ENCODE data around the gene SLC17A8.

Gene SLC17A8

GRCh38 chr12:100371146-100371545 is 14.3 kb downstream of the SLC17A8 start:
- DNase-seq (ENCODE audit: low read depth), result no peak

GRCh38 chr12:100372853-100373640 is 16.2 kb downstream of the SLC17A8 start:
- no peak for DNase-seq (ENCODE audit: low read depth)

GRCh38 chr12:100375038-100375735 is 18.3 kb downstream of the SLC17A8 start:
- DNase-seq (ENCODE audit: low read depth), result no peak

GRCh38 chr12:100376161-100376560 is 19.3 kb downstream of the SLC17A8 start:
- no peak for DNase-seq (ENCODE audit: low read depth)

- DNase-seq (ENCODE audit: low read depth), result no peak
These were observed 24.5 kb downstream of the SLC17A8 start for GRCh38 chr12:100381379-100381778.

GRCh38 chr12:100382338-100382737 is 25.5 kb downstream of the SLC17A8 start:
- no peak for DNase-seq (ENCODE audit: low read depth)

- DNase-seq (ENCODE audit: low read depth), result no peak
These were observed 27.0 kb downstream of the SLC17A8 start for GRCh38 chr12:100383586-100384558.

GRCh38 chr12:100384559-100384935 is 27.7 kb downstream of the SLC17A8 start:
- DNase-seq (ENCODE audit: low read depth), result no peak

GRCh38 chr12:100388382-100388781 is 31.5 kb downstream of the SLC17A8 start:
- no peak for DNase-seq (ENCODE audit: low read depth)

- DNase-seq (ENCODE audit: low read depth), result no peak
These were observed 35.0 kb downstream of the SLC17A8 start for GRCh38 chr12:100391856-100392255.

GRCh38 chr12:100393200-100393599 is 36.3 kb downstream of the SLC17A8 start:
- DNase-seq (ENCODE audit: low read depth), result no peak

GRCh38 chr12:100395811-100396210 is 38.9 kb downstream of the SLC17A8 start:
- no peak for DNase-seq (ENCODE audit: low read depth)

GRCh38 chr12:100398307-100398706 is 41.4 kb downstream of the SLC17A8 start:
- DNase-seq (ENCODE audit: low read depth), result no peak

GRCh38 chr12:100399095-100399494 is 42.2 kb downstream of the SLC17A8 start:
- no peak for DNase-seq (ENCODE audit: low read depth)

GRCh38 chr12:100401660-100402059 is 44.8 kb downstream of the SLC17A8 start:
- no peak for DNase-seq (ENCODE audit: low read depth)

GRCh38 chr12:100402763-100403162 is 45.9 kb downstream of the SLC17A8 start:
- no peak for DNase-seq (ENCODE audit: low read depth)

- no peak for DNase-seq (ENCODE audit: low read depth)
These were observed 46.6 kb downstream of the SLC17A8 start for GRCh38 chr12:100403446-100403845.

- DNase-seq (ENCODE audit: low read depth), result no peak
These were observed 48.0 kb downstream of the SLC17A8 start for GRCh38 chr12:100404769-100405407.

GRCh38 chr12:100413001-100413400 is 56.1 kb downstream of the SLC17A8 start:
- DNase-seq (ENCODE audit: low read depth), result no peak

- no peak for DNase-seq (ENCODE audit: low read depth)
These were observed 57.9 kb downstream of the SLC17A8 start for GRCh38 chr12:100414739-100415138.

- no peak for DNase-seq (ENCODE audit: low read depth)
These were observed 65.8 kb downstream of the SLC17A8 start for GRCh38 chr12:100422646-100423045.

- no peak for DNase-seq (ENCODE audit: low read depth)
These were observed 69.3 kb downstream of the SLC17A8 start for GRCh38 chr12:100426145-100426544.

Measured in stimulated activated CD4-positive, alpha-beta T cell treated with anti-CD3 and anti-CD28 coated beads, Interleukin-2, amount 100 ng/mL, for 4 hours (primary cell).